Measurements from ENCODE around the gene GPSM1. TPM values are rescaled to one million over a fixed set of nuclear protein-coding genes. Genes with fewer than 3 reads are reported as not detected.

The GPSM1 gene
- total RNA-seq, 6 experiments from 2014 or later = 1.3 to 4.8 (median 4.1) TPM

DNA sequence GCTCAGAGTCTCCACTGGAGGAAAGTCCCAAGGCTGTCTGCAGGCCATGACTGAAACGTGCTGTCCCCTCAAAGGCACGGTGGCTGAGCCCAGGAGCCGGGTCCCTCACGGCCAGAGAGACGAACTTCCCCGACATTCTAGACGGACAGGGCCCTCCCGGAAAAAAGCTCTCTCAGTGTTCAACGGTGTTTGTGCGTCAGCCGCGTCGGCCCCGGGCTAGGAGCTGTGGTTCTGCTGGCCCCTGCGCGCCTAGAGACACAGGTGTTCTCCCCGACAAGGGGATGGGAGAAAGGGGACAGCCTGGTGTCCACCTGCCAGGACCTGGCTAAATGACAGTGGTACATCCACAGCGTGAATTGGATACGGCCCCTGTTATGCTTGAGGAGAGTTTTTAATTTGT, 5.8 kb upstream of the GPSM1 start:
- DNase-seq (no peak), ATAC-seq (no peak)
- no peak for TF ChIP-seq POLR2A (IDR thresholded peaks at IDR 0.05)
- TF ChIP-seq, protein P1, sequence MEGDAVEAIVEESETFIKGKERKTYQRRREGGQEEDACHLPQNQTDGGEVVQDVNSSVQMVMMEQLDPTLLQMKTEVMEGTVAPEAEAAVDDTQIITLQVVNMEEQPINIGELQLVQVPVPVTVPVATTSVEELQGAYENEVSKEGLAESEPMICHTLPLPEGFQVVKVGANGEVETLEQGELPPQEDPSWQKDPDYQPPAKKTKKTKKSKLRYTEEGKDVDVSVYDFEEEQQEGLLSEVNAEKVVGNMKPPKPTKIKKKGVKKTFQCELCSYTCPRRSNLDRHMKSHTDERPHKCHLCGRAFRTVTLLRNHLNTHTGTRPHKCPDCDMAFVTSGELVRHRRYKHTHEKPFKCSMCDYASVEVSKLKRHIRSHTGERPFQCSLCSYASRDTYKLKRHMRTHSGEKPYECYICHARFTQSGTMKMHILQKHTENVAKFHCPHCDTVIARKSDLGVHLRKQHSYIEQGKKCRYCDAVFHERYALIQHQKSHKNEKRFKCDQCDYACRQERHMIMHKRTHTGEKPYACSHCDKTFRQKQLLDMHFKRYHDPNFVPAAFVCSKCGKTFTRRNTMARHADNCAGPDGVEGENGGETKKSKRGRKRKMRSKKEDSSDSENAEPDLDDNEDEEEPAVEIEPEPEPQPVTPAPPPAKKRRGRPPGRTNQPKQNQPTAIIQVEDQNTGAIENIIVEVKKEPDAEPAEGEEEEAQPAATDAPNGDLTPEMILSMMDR (IDR thresholded peaks at IDR 0.05) = no peak
- Histone ChIP-seq H3K27ac (no peak overlapping the region), H3K9me3 (no peaks in the 10 kb centered on the region), H3K4me3 (no peak overlapping the region), H3K4me1 (no peaks in the 10 kb centered on the region), H3K27me3 (no peaks in the 10 kb centered on the region), H3K36me3 (no peaks in the 10 kb centered on the region)
- intact Hi-C loops (cut with DNase I) = no loop called here
- WGBS (ENCODE audit: insufficient coverage, low coverage, low lambda C conversion rate, missing lambda C conversion rate) = 69% methylated on average over 4 of the region's 19 CpGs

DNA sequence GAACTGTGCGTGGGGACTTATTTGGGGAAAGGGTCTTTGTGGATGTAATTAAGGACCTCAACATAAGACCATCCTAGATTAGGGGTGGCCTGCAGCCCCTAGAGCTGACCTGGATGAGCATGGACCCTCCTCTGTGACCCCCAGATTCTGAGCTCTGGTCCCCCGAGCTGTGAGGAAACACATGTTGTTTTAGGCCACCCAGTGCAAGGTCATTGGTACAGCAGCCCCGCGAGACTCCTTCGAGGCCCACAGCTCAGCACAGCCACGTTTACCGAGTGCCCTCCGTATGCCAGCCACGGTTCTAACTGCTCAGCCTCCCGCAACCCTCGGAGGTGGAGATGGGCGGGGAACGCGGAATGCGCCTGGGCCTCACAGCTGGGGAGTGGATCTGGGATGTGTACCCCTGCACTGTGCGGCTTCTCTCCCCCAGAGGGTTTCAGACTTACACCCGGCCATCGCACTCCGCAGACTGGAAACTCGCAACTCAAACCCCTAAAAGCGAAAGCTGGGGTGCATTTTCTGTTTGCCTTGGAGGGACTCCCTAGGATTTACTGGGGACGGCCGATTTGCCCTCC, 4.5 kb upstream of the GPSM1 start:
- DNase-seq = no peak
- no peak overlapping the region for H3K27ac ChIP-seq
- TF ChIP-seq POLR2A (IDR thresholded peaks at IDR 0.05) = no peak
- TF ChIP-seq, protein P1 (IDR thresholded peaks at IDR 0.05) = no peak
- H3K4me1 ChIP-seq = no peaks in the 10 kb centered on the region
- H3K27me3 ChIP-seq = no peaks in the 10 kb centered on the region
- ATAC-seq = no peak
- H3K9me3 ChIP-seq = no peaks in the 10 kb centered on the region
- no peaks in the 10 kb centered on the region for H3K36me3 ChIP-seq
- intact Hi-C loops (cut with DNase I) = no loop called here
- no peak overlapping the region for H3K4me3 ChIP-seq
- 80% methylated on average over 10 of the region's 23 CpGs for WGBS (ENCODE audit: insufficient coverage, low coverage, low lambda C conversion rate, missing lambda C conversion rate)

DNA sequence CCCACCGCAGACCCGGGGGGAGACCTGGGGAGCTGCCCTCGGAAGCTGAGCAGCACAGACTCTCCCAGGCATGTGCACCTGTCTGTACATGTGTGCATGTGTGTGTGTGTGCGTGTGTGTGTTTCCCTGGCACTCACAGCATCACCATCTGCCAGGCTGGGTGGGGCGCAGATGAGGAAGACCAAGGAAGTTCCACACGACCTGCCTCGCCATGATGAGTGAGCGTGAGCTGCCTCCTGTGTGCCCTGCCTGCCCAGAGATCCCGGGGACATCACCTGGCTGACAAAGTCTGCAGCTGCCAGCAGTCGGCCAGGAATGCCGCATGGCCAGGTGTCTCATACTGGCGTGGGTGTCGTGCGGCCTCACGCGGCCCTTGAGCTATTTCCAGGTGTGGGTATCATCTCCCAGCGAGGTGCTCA, 4.0 kb upstream of the GPSM1 start:
- Histone ChIP-seq H3K4me3 (no peak overlapping the region), H3K9me3 (no peaks in the 10 kb centered on the region), H3K4me1 (no peaks in the 10 kb centered on the region), H3K27me3 (no peaks in the 10 kb centered on the region), H3K36me3 (no peaks in the 10 kb centered on the region), H3K27ac (no peak overlapping the region)
- TF ChIP-seq, protein P1 (IDR thresholded peaks at IDR 0.05) = no peak
- no peak for TF ChIP-seq POLR2A (IDR thresholded peaks at IDR 0.05)
- intact Hi-C loops (cut with DNase I) = no loop called here
- no peak for ATAC-seq
- DNase-seq = no peak
- WGBS (ENCODE audit: insufficient coverage, low coverage, low lambda C conversion rate, missing lambda C conversion rate) = 70% methylated on average over 2 of the region's 17 CpGs

DNA sequence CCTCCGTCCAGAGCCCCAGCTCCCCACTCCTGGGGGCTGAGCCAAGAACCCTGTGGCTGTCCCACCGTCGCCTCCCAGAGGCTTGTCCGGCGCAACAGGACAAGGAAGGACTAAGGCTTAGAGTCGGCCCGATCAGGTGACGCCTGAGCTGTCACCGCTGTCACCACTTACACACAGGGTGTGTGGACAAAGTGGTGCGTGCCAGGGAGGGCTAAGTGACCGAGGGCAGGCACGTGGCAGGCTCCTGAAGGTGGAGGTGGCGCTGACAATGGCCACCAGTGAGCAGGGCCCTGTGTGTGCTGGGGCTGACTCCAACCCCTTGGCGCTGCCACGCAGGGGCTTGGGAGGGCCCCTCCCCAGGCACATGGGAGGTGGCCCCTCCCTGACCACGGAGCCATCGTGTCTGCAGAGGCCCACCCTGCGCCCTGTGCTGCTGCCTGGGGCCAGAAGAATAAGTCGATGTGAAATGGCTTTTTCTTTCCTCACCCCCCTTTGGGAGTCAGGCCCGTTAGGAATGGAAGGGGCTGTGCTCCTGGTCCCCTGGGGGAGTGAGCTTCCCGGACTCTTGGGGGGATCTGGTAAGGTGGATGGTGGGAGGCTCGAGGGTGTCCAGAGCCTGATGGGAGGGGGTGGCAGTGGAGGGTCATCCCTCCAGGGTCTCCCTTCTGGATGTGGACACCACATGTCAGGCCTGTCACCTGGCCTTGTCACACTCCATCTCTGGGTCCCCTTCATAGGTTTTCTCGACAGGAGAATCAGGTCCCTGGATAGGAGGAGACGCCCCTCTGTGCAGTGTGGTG, 2.6 kb upstream of the GPSM1 start:
- no peak for DNase-seq
- H3K27ac ChIP-seq = no peak overlapping the region
- no peaks in the 10 kb centered on the region for H3K9me3 ChIP-seq
- no peaks in the 10 kb centered on the region for H3K27me3 ChIP-seq
- ATAC-seq = peak in 1 of 4 donors; percentile 31
- H3K4me1 ChIP-seq = no peaks in the 10 kb centered on the region
- no peak for TF ChIP-seq POLR2A (IDR thresholded peaks at IDR 0.05)
- TF ChIP-seq, protein P1 (IDR thresholded peaks at IDR 0.05) = no peak
- H3K4me3 ChIP-seq = no peak overlapping the region
- intact Hi-C loops (cut with DNase I) = no loop called here
- 53% methylated on average over 2 of the region's 24 CpGs for WGBS (ENCODE audit: insufficient coverage, low coverage, low lambda C conversion rate, missing lambda C conversion rate)
- H3K36me3 ChIP-seq = no peaks in the 10 kb centered on the region
